ENCODE data around the gene SIGLEC5. TPM values are rescaled to one million over a fixed set of nuclear protein-coding genes. Genes with fewer than 3 reads are reported as not detected.

SIGLEC5 gene
- total and polyA plus RNA-seq, 8 donors: 0.58 to 1.8 (median 1.2) TPM; not detected in 5

GRCh38 chr19:51602189-51602854 is 27.9 kb downstream of the SIGLEC5 start:
- H3K36me3 ChIP-seq: no peaks in the 10 kb centered on the region
- no peak for TF ChIP-seq EP300 (IDR thresholded peaks at IDR 0.05)
- TF ChIP-seq CTCF (IDR thresholded peaks at IDR 0.05): no peak
- no peak for TF ChIP-seq POLR2AphosphoS5 (IDR thresholded peaks at IDR 0.05)
- TF ChIP-seq POLR2A (IDR thresholded peaks at IDR 0.05): no peak
- no peaks in the 10 kb centered on the region for H3K9me3 ChIP-seq
- no peak for DNase-seq
- peaks cover 2 to 49% (median 11%) of the 10 kb centered on the region in 3 donors for H3K27me3 ChIP-seq
- intact Hi-C loops (cut with DNase I; ENCODE audit: low total_unique reads): no loop called here
- no peak overlapping the region for H3K4me3 ChIP-seq
- no peak overlapping the region for H3K27ac ChIP-seq
- 87 to 92% (median 91%) methylated on average over 20 of the region's 20 CpGs for WGBS, 5 donors
- H3K4me1 ChIP-seq: peaks cover 0 to 6% (median 0%) of the 10 kb centered on the region in 4 donors

- H3K27me3 ChIP-seq: peaks cover 2 to 53% (median 11%) of the 10 kb centered on the region in 3 donors
- DNase-seq: peak in 1 of 2 donors; percentile 22
- no peaks in the 10 kb centered on the region for H3K9me3 ChIP-seq
- H3K4me3 ChIP-seq: peak overlapping the region in 1 of 4 donors; percentile 8
- no peaks in the 10 kb centered on the region for H3K36me3 ChIP-seq
- intact Hi-C loops (cut with DNase I; ENCODE audit: low total_unique reads): no loop called here
- H3K4me1 ChIP-seq: peaks cover 0 to 6% (median 0%) of the 10 kb centered on the region in 4 donors
- TF ChIP-seq POLR2A (IDR thresholded peaks at IDR 0.05): no peak
- H3K27ac ChIP-seq: no peak overlapping the region
- 10 to 28% (median 17%) methylated on average over 19 to 59 of the region's 59 CpGs for WGBS, 5 donors
Observed at GRCh38 chr19:51600940-51601580, 29.1 kb downstream of the SIGLEC5 start.

DNA sequence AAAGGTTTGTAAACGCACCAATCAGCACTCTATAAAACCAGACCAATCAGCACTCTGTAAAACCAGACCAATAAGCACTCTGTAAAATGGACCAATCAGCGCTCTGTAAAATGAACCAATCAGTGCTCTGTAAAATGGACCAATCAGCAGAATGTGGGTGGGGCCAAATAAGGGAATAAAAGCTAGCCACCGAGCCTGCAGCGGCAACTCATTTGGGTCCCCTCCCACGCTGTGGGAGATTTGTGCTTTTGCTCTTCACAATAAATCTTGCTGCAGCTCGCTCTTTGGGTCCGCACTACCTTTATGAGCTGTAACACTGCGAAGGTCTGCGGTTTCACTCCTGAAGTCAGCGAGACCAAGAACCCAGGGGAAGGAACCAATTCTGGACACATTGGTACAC is 31.1 kb downstream of the SIGLEC5 start:
- TF ChIP-seq POLR2A (IDR thresholded peaks at IDR 0.05) (no peak), POLR2AphosphoS5 (IDR thresholded peaks at IDR 0.05) (no peak), EP300 (IDR thresholded peaks at IDR 0.05) (no peak), CTCF (IDR thresholded peaks at IDR 0.05) (no peak)
- Histone ChIP-seq H3K27ac (no peak overlapping the region), H3K36me3 (no peaks in the 10 kb centered on the region), H3K4me1 (peaks cover 8 to 14% (median 9%) of the 10 kb centered on the region in 4 donors), H3K27me3 (peaks cover 2 to 53% (median 11%) of the 10 kb centered on the region in 3 donors), H3K9me3 (no peaks in the 10 kb centered on the region), H3K4me3 (no peak overlapping the region)
- intact Hi-C loops (cut with DNase I; ENCODE audit: low total_unique reads): no loop called here
- no peak for DNase-seq
- WGBS, 5 donors: 93 to 96% (median 95%) methylated on average over 10 of the region's 10 CpGs

- no peaks in the 10 kb centered on the region for H3K36me3 ChIP-seq
- no peak for DNase-seq
- H3K27me3 ChIP-seq: peaks cover 2 to 53% (median 11%) of the 10 kb centered on the region in 3 donors
- peaks cover 15 to 20% (median 17%) of the 10 kb centered on the region in 4 donors for H3K4me1 ChIP-seq
- TF ChIP-seq CTCF (IDR thresholded peaks at IDR 0.05): no peak
- TF ChIP-seq EP300 (IDR thresholded peaks at IDR 0.05): no peak
- TF ChIP-seq POLR2AphosphoS5 (IDR thresholded peaks at IDR 0.05): no peak
- TF ChIP-seq POLR2A (IDR thresholded peaks at IDR 0.05): no peak
- WGBS, 5 donors: 95 to 97% (median 96%) methylated on average over 30 to 31 of the region's 31 CpGs
- intact Hi-C loops (cut with DNase I; ENCODE audit: low total_unique reads): no loop called here
- H3K4me3 ChIP-seq: no peak overlapping the region
- no peaks in the 10 kb centered on the region for H3K9me3 ChIP-seq
- H3K27ac ChIP-seq: no peak overlapping the region
Observed at GRCh38 chr19:51598159-51598915, 31.9 kb downstream of the SIGLEC5 start.
